ENCODE measurements around the gene TUBA1C.
A peak's percentile ranks its signal among the peaks of the same experiment; 100 is the strongest.
"Not testable (repeated sequence)": the region's sequence is repeated elsewhere in the genome, so short reads cannot be mapped to it uniquely, and the experiment has no call there.

The TUBA1C gene

GRCh38 chr12:49233842-49234526 is 30.9 kb upstream of the TUBA1C start:
- H3K4me3 ChIP-seq (ENCODE audit: low read length), result no peak overlapping the region; the same call in 1 of the 2 replicates
- no peak for TF ChIP-seq ZNF274 (IDR thresholded peaks at IDR 0.05; ENCODE audit: low read depth, low read length)

GRCh38 chr12:49236423-49236822 is 28.5 kb upstream of the TUBA1C start:
- no peak overlapping the region for H3K4me3 ChIP-seq (ENCODE audit: low read length)
- TF ChIP-seq ZNF274 (IDR thresholded peaks at IDR 0.05; ENCODE audit: low read depth, low read length), result no peak

GRCh38 chr12:49243631-49244030 is 21.3 kb upstream of the TUBA1C start:
- no peak for TF ChIP-seq ZNF274 (IDR thresholded peaks at IDR 0.05; ENCODE audit: low read depth, low read length)
- no peak overlapping the region for H3K4me3 ChIP-seq (ENCODE audit: low read length)

DNA sequence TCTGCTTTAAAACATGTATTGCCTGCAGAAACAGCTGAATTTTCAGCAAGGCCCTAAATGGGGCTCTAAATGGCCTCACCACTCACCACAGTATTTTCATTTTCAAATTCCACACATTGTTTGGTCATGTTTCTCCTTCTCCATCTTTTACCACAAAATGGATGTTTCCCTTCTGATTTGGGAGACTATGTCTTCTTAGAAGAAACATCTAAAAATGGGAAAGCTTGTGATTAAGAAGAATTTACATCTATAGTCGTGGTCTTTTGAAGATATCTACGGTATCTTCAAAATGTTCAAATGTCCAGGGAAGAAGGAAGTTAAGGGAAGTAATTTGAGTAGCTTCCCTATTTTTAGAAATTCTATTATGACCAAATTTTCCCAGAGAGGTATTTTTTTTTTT is 20.7 kb upstream of the TUBA1C start:
- H3K4me3 ChIP-seq (ENCODE audit: low read length), result no peak overlapping the region
- no peak for TF ChIP-seq ZNF274 (IDR thresholded peaks at IDR 0.05; ENCODE audit: low read depth, low read length)

DNA sequence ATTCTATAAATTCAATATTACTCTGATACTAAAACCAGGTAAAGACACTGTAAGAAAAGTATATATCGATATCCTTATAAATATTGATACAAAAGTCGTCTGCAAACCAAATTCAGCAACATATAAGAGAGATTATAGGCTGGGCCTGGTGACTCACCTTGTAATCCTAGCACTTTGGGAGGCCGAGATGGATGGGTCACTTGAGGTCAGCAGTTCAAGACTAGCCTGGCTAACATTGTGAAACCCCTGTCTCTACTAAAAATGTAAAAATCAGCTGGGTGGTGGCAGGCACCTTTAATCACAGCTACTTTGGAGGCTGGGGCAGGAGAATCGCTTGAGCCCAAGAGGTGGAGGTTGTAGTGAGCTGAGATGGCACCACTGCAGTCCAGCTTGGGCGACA is 13.5 kb upstream of the TUBA1C start:
- TF ChIP-seq ZNF274 (IDR thresholded peaks at IDR 0.05; ENCODE audit: low read depth, low read length), result no peak
- H3K4me3 ChIP-seq (ENCODE audit: low read length), result no peak overlapping the region

GRCh38 chr12:49253033-49253623 is 11.8 kb upstream of the TUBA1C start:
- no peak overlapping the region for H3K4me3 ChIP-seq (ENCODE audit: low read length)
- TF ChIP-seq ZNF274 (IDR thresholded peaks at IDR 0.05; ENCODE audit: low read depth, low read length), result no peak

DNA sequence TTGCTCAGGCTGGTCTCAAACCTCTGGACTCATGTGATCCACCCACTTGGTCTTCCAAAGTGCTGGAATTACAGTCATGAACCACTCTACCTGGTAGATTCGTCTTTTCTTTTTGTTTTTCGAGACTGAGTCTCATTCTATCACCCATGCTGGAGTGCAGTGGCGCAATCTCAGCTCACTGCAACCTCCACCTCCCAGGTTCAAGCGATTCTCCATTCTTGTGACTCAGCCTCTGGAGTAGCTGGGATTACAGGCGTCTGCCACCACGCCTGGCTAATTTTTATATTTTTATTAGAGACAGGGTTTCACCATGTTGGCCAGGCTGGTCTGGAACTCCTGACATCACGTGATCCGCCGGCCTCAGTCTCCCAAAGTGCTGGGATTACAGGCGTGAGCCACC is 9.4 kb upstream of the TUBA1C start:
- not testable (repeated sequence) for H3K4me3 ChIP-seq (ENCODE audit: low read length)

DNA sequence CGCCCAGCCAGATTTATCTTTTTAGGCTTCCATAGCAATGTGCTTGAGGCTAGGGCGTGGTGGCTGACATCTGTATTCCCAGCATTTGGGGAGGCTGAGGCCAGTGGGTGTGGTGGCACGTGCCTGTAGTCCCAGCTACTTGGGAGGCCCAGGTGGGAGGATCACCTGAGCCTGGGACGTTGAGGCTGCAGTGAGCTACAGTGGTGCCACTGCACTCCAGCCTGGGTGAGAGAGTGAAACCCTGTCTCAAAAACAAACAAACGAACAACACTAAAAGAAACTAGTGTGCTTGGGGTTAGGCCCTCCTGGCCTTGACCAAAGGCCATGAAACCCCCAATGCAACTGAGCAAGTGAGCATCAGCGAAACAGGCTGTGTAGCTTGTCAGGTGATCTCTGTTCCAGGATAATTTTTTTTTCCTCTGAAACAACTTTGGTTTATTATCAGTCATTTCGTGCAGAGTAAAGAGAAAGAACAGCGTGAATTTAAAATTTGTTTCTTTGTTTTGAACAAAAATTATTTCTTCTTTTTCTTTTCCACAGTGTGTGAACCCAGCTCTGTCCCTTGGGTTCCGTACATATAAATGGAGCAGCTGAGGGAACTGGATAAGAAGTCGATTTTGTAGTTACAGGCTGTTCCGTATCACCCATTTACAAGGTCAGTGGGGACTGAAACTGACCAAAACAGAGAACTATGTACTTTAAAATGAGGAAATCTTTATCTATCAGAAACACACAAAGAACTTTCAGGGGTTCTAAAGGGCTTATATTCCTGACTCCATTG is 8.8 kb upstream of the TUBA1C start:
- no peak overlapping the region for H3K4me3 ChIP-seq (ENCODE audit: low read length)
- no peak for TF ChIP-seq ZNF274 (IDR thresholded peaks at IDR 0.05; ENCODE audit: low read depth, low read length)

DNA sequence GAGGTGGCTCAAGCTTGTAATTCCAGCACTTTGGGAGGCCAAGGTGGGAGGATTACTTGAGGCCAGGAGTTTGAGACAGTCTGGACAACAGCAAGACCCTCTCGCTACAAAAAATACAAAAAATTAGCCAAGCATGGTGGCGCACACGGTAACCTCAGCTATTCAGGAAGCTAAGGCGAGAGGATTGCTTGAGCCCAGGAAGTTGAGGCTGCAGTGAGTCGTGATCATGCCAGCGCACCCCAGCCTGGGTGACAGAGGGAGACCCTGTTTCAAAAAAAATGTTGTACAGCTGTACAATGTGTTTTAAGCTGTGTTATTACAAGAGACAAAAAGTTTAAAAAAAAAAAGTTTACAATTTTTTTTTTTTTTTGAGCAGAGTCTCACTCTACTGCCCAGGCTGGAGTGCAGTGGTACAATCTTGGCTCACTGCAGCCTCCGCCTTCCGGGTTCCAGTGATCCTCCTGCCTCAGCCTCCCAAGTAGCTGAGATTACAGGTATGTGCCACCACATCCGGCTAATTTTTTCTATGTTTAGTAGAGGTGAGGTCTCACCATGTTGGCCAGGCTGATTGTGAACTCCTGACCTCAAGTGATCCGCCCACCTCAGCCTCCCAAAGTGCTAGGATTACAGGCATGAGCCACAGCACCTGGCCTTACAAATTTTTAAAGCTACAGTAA is 7.2 kb upstream of the TUBA1C start:
- not testable (repeated sequence) for H3K4me3 ChIP-seq (ENCODE audit: low read length)

- H3K4me3 ChIP-seq (ENCODE audit: low read length), result no peak overlapping the region
- no peak for TF ChIP-seq ZNF274 (IDR thresholded peaks at IDR 0.05; ENCODE audit: low read depth, low read length)
Observed at GRCh38 chr12:49259452-49259851, 5.4 kb upstream of the TUBA1C start.

GRCh38 chr12:49260166-49260565 is 4.7 kb upstream of the TUBA1C start:
- no peak overlapping the region for H3K4me3 ChIP-seq (ENCODE audit: low read length)
- TF ChIP-seq ZNF274 (IDR thresholded peaks at IDR 0.05; ENCODE audit: low read depth, low read length), result no peak

DNA sequence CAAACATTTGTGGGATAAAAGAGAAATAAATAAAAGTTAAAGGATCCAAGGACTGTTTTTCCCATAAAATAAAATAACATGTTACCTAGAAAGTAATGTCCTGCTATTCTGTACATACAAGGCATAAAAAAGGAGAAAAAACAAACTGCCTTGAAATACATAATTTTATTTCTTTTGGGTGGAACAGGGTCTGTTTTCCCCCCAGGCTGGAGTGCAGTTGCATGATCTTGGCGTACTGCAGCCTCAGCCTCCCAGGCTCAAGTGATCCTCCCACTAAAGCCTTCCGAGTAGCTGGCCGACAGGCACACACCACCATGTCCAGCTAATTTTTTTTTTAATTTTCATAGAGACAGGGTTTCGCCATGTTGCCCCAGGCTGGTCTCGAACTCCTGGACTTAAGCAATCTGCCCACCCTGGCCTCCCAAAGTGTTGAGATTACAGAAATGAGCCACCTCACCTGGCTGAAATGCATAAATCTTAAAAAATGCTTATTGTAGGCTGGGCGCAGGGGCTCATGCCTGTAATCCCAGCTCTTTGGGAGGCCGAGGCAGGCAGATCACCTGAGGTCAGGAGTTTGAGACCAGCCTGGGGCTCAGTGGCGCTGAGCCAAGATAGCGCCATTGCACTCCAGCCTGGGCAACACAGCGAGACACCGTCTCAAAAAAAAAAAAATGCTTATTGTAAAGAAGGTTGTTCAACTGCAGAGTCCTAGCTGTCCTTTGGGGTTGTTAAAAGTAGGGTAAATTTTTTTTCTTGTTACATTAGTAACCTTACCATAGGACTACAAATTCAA is 4.1 kb upstream of the TUBA1C start:
- TF ChIP-seq ZNF274 (IDR thresholded peaks at IDR 0.05; ENCODE audit: low read depth, low read length), result no peak
- H3K4me3 ChIP-seq (ENCODE audit: low read length), result no peak overlapping the region

- no peak for TF ChIP-seq ZNF274 (IDR thresholded peaks at IDR 0.05; ENCODE audit: low read depth, low read length)
- no peak overlapping the region for H3K4me3 ChIP-seq (ENCODE audit: low read length)
Observed at GRCh38 chr12:49261721-49262120, 3.2 kb upstream of the TUBA1C start.

GRCh38 chr12:49263400-49263763 is 1.5 kb upstream of the TUBA1C start:
- no peak for TF ChIP-seq ZNF274 (IDR thresholded peaks at IDR 0.05; ENCODE audit: low read depth, low read length)
- H3K4me3 ChIP-seq (ENCODE audit: low read length), result peak overlapping the region; percentile 87; the same call in 1 of the 2 replicates

Measured in GM08714 (cell line).